GM18868 (cell line): Measurements from ENCODE around the gene BCAR3.
A peak's percentile ranks its signal among the peaks of the same experiment; 100 is the strongest.

Source experiments
- ATAC-seq: cut with Tn5 transposase; IDR thresholded peaks from one replicate; pipeline ENCODE4 v1.9.1; 2021; ENCODE audit warnings: mild to moderate bottlenecking, moderate library complexity; ENCODE audit not compliant: unreplicated experiment

Gene BCAR3

GRCh38 chr1:93640656-93641440, 40.8 kb downstream of the BCAR3 start:
- no peak for ATAC-seq

- no peak for ATAC-seq
Observed at GRCh38 chr1:93638981-93639380, 42.7 kb downstream of the BCAR3 start.

GRCh38 chr1:93638307-93638847, 43.3 kb downstream of the BCAR3 start:
- no peak for ATAC-seq

- no peak for ATAC-seq
Observed at GRCh38 chr1:93636712-93637111, 44.9 kb downstream of the BCAR3 start.

- ATAC-seq = no peak
Observed at GRCh38 chr1:93635614-93636543, 45.8 kb downstream of the BCAR3 start.

GRCh38 chr1:93633313-93633712, 48.3 kb downstream of the BCAR3 start:
- no peak for ATAC-seq

GRCh38 chr1:93631626-93632365, 49.8 kb downstream of the BCAR3 start:
- no peak for ATAC-seq

- ATAC-seq = no peak
Observed at GRCh38 chr1:93630168-93630567, 51.5 kb downstream of the BCAR3 start.

GRCh38 chr1:93629101-93630059, 52.3 kb downstream of the BCAR3 start:
- peak; percentile 64 for ATAC-seq

- no peak for ATAC-seq
Observed at GRCh38 chr1:93628681-93629080, 53.0 kb downstream of the BCAR3 start.

- no peak for ATAC-seq
Observed at GRCh38 chr1:93625582-93626327, 55.9 kb downstream of the BCAR3 start.

- ATAC-seq = no peak
Observed at GRCh38 chr1:93623875-93624274, 57.8 kb downstream of the BCAR3 start.

- no peak for ATAC-seq
Observed at GRCh38 chr1:93623436-93623835, 58.2 kb downstream of the BCAR3 start.

GRCh38 chr1:93621246-93621645, 60.4 kb downstream of the BCAR3 start:
- ATAC-seq = no peak

- ATAC-seq = no peak
Observed at GRCh38 chr1:93620841-93621210, 60.8 kb downstream of the BCAR3 start.

GRCh38 chr1:93620172-93620840, 61.3 kb downstream of the BCAR3 start:
- no peak for ATAC-seq

- ATAC-seq = no peak
Observed at GRCh38 chr1:93619507-93620171, 62.0 kb downstream of the BCAR3 start.
